Stimulated activated naive B cell treated with anti-CD40 and anti-IgM and Interleukin-4, amounts not matched to agents 10 μg/mL and 1 μg/mL and 100 μg/mL, for 72 hours (primary cell): ENCODE data around the gene EEPD1.
"Not testable (repeated sequence)": the region's sequence is repeated elsewhere in the genome, so short reads cannot be mapped to it uniquely, and the experiment has no call there.

ENCODE experiments used
- ATAC-seq, 2 donors: fragments of 150-1000 bp; cut with Tn5 transposase; replicated peaks; 2 replicates each; pipeline ENCODE4 v1.10.0; 2021; ENCODE audit warnings: moderate library complexity in 1 of 2
- DNase-seq: peaks from one replicate; pipeline ENCODE4 v3.0.0; 2021
- H3K27ac Mint-ChIP-seq: one replicate; pipeline ENCODE4 v1.8.0; 2022; ENCODE audit warnings: mild to moderate bottlenecking, mixed read lengths
- H3K27me3 Mint-ChIP-seq, 2 donors: one replicate each; pipeline ENCODE4 v1.8.0; 2022; ENCODE audit warnings: mixed read lengths in 2 of 2
- H3K36me3 Mint-ChIP-seq, 2 donors: one replicate each; pipeline ENCODE4 v1.8.0; 2022; ENCODE audit warnings: mixed read lengths in 2 of 2, mild to moderate bottlenecking in 1 of 2
- H3K4me1 Mint-ChIP-seq, 2 donors: one replicate each; pipeline ENCODE4 v1.8.0; 2022; ENCODE audit warnings: mixed read lengths in 2 of 2, mild to moderate bottlenecking in 1 of 2
- H3K4me3 Mint-ChIP-seq, 2 donors: one replicate each; pipeline ENCODE4 v1.8.0; 2022; ENCODE audit warnings: mild to moderate bottlenecking in 2 of 2, mixed read lengths in 2 of 2, moderate library complexity in 1 of 2
- H3K9me3 Mint-ChIP-seq, 2 donors: one replicate each; pipeline ENCODE4 v1.8.0; 2022; ENCODE audit warnings: mixed read lengths in 2 of 2, mild to moderate bottlenecking in 1 of 2

The EEPD1 gene

GRCh38 chr7:36118344-36118743 lies 34.7 kb upstream of the EEPD1 start:
- no peak for DNase-seq
- H3K9me3 Mint-ChIP-seq: peaks cover 10 to 11% of the 10 kb centered on the region in 2 donors
- no peak overlapping the region for H3K27ac Mint-ChIP-seq
- no peak for ATAC-seq
- no peak overlapping the region for H3K4me3 Mint-ChIP-seq
- H3K27me3 Mint-ChIP-seq: peaks cover 23 to 29% of the 10 kb centered on the region in 2 donors
- H3K36me3 Mint-ChIP-seq: peaks cover 0 to 2% of the 10 kb centered on the region in 2 donors
- H3K4me1 Mint-ChIP-seq: peaks cover 19 to 22% of the 10 kb centered on the region in 2 donors

- Mint-ChIP-seq H3K4me1 (peaks cover 19 to 22% of the 10 kb centered on the region in 2 donors), H3K36me3 (peaks cover 0 to 2% of the 10 kb centered on the region in 2 donors), H3K4me3 (no peak overlapping the region), H3K27me3 (peaks cover 23 to 29% of the 10 kb centered on the region in 2 donors), H3K27ac (no peak overlapping the region), H3K9me3 (peaks cover 10 to 11% of the 10 kb centered on the region in 2 donors)
- no peak for DNase-seq
- no peak for ATAC-seq
Observed at GRCh38 chr7:36119005-36119706, 33.9 kb upstream of the EEPD1 start.

- not testable (repeated sequence) for DNase-seq, H3K4me3 Mint-ChIP-seq, H3K27ac Mint-ChIP-seq, H3K36me3 Mint-ChIP-seq, ATAC-seq
- peaks cover 13 to 14% of the 10 kb centered on the region in 2 donors for H3K9me3 Mint-ChIP-seq
- H3K4me1 Mint-ChIP-seq: peaks cover 16% of the 10 kb centered on the region in 2 donors
- H3K27me3 Mint-ChIP-seq: peaks cover 23 to 30% of the 10 kb centered on the region in 2 donors
Observed at GRCh38 chr7:36119983-36120646, 32.9 kb upstream of the EEPD1 start.

GRCh38 chr7:36125630-36126029 lies 27.4 kb upstream of the EEPD1 start:
- not testable (repeated sequence) for H3K4me1 Mint-ChIP-seq, H3K36me3 Mint-ChIP-seq, ATAC-seq, H3K27ac Mint-ChIP-seq, DNase-seq, H3K4me3 Mint-ChIP-seq
- Mint-ChIP-seq H3K27me3 (peaks cover 6 to 18% of the 10 kb centered on the region in 2 donors), H3K9me3 (peaks cover 13 to 16% of the 10 kb centered on the region in 2 donors)

- DNase-seq (no peak), ATAC-seq (no peak)
- H3K36me3 Mint-ChIP-seq: peaks cover 0 to 2% of the 10 kb centered on the region in 2 donors
- no peak overlapping the region for H3K4me3 Mint-ChIP-seq
- no peak overlapping the region for H3K27ac Mint-ChIP-seq
- no peaks in the 10 kb centered on the region for H3K4me1 Mint-ChIP-seq
- peaks cover 10 to 12% of the 10 kb centered on the region in 2 donors for H3K9me3 Mint-ChIP-seq
- peaks cover 7 to 16% of the 10 kb centered on the region in 2 donors for H3K27me3 Mint-ChIP-seq
Observed at GRCh38 chr7:36127075-36127740, 25.8 kb upstream of the EEPD1 start.

GRCh38 chr7:36128448-36129047 lies 24.5 kb upstream of the EEPD1 start:
- no peaks in the 10 kb centered on the region for H3K36me3 Mint-ChIP-seq
- no peaks in the 10 kb centered on the region for H3K4me1 Mint-ChIP-seq
- ATAC-seq (no peak), DNase-seq (no peak)
- peaks cover 2 to 5% of the 10 kb centered on the region in 2 donors for H3K9me3 Mint-ChIP-seq
- H3K27me3 Mint-ChIP-seq: peaks cover 13 to 14% of the 10 kb centered on the region in 2 donors
- H3K27ac Mint-ChIP-seq: no peak overlapping the region
- H3K4me3 Mint-ChIP-seq: no peak overlapping the region

DNA sequence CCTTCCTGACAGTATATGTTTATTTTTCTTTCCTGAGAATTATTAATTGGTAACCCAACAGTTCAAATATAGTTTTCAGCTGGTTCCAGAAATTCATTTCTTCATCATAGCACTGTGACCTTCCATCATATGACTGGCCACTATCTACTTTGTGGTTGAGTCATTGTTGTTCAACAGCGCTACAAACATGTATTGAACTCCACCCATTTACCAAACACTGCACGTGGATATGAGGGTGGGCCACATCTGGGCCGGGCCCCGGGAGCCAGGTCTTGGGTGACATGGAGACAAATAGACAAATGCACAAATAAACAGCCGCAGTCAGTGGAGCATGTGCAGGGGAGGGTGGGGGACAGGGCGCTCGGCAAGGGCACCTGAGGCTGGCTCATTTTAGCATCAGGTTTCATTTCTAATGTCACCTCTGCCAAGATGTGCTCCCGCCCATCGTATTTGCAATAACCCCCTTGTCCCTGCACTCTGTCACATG lies 24.0 kb upstream of the EEPD1 start:
- Mint-ChIP-seq H3K36me3 (no peaks in the 10 kb centered on the region), H3K27ac (no peak overlapping the region), H3K9me3 (peaks cover 2 to 5% of the 10 kb centered on the region in 2 donors), H3K4me3 (no peak overlapping the region), H3K4me1 (no peaks in the 10 kb centered on the region), H3K27me3 (peaks cover 16% of the 10 kb centered on the region in 2 donors)
- no peak for ATAC-seq
- DNase-seq: no peak

GRCh38 chr7:36130236-36130945 lies 22.7 kb upstream of the EEPD1 start:
- ATAC-seq: no peak
- Mint-ChIP-seq H3K4me1 (no peaks in the 10 kb centered on the region), H3K27me3 (peaks cover 13 to 16% of the 10 kb centered on the region in 2 donors), H3K9me3 (no peaks in the 10 kb centered on the region), H3K36me3 (no peaks in the 10 kb centered on the region), H3K4me3 (no peak overlapping the region), H3K27ac (no peak overlapping the region)
- no peak for DNase-seq

DNA sequence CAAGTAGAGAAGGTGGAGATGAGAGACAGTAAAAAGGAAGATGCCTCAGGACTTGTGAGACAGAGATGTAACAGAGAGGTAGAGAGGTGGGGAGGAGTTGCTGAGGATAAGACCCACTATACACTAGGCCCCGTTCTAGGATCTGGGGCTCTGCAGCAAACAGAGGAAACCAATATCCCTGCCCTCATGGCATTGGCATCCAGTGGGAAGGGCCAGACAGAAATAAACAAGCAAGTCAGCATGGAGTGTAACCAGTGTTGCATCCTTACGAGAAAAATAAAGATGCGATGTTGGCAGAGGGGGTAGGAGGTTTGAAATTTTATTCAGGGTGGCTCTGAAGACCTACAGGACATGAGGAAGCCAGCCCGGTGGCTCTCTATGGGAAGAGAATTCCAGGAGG lies 22.0 kb upstream of the EEPD1 start:
- DNase-seq: no peak
- peaks cover 13 to 16% of the 10 kb centered on the region in 2 donors for H3K27me3 Mint-ChIP-seq
- no peaks in the 10 kb centered on the region for H3K36me3 Mint-ChIP-seq
- H3K4me3 Mint-ChIP-seq: no peak overlapping the region
- no peaks in the 10 kb centered on the region for H3K4me1 Mint-ChIP-seq
- no peak for ATAC-seq
- H3K9me3 Mint-ChIP-seq: no peaks in the 10 kb centered on the region
- no peak overlapping the region for H3K27ac Mint-ChIP-seq

DNA sequence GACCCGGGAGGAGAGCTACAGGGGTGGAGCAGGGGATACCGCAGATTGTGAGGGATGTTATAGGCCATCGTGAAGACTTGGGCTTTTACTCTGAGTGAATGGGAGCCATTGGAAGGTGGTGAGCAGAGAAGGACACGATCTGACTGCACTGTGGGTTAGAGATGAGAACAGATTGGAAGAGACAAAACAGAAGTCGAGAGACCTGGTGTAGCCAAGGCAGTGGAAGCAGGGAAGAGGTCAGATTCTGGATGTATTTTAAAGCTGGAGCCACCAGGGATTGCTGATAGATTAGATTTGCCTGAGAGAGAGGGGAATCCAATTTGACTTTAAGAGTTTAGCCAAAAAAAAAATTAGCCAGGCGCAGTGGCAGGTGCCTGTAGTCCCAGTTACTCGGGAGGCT lies 21.6 kb upstream of the EEPD1 start:
- H3K4me1 Mint-ChIP-seq: no peaks in the 10 kb centered on the region
- no peak overlapping the region for H3K27ac Mint-ChIP-seq
- H3K9me3 Mint-ChIP-seq: no peaks in the 10 kb centered on the region
- ATAC-seq (no peak), DNase-seq (no peak)
- no peaks in the 10 kb centered on the region for H3K36me3 Mint-ChIP-seq
- no peak overlapping the region for H3K4me3 Mint-ChIP-seq
- peaks cover 13 to 16% of the 10 kb centered on the region in 2 donors for H3K27me3 Mint-ChIP-seq

DNA sequence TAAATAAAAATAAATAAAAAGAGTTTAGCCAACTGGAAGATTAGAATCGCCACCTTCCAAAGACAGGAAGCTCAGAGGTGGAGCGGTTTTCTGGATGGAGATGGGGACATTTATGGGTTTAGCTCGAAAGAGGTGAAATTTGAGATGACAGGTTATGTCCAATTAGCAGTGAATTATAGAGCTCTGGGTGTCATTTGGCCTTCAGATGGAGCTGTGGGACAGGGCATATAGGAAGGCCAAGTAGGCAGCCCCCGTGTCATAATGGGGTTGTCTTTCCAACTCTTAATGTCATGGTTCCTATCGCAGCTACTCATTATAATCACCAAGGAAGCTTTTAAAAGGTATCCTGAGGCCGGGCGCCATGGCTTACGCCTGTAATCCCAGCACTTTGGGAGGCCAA lies 21.0 kb upstream of the EEPD1 start:
- ATAC-seq (no peak), DNase-seq (no peak)
- Mint-ChIP-seq H3K4me1 (no peaks in the 10 kb centered on the region), H3K27ac (no peak overlapping the region), H3K4me3 (no peak overlapping the region), H3K9me3 (no peaks in the 10 kb centered on the region), H3K36me3 (no peaks in the 10 kb centered on the region), H3K27me3 (peaks cover 13 to 16% of the 10 kb centered on the region in 2 donors)

GRCh38 chr7:36135700-36136099 lies 17.4 kb upstream of the EEPD1 start:
- ATAC-seq: no peak

GRCh38 chr7:36137258-36137657 lies 15.8 kb upstream of the EEPD1 start:
- H3K36me3 Mint-ChIP-seq: no peaks in the 10 kb centered on the region
- ATAC-seq (no peak), DNase-seq (no peak)
- H3K27ac Mint-ChIP-seq: no peak overlapping the region
- peaks cover 19% of the 10 kb centered on the region in 2 donors for H3K27me3 Mint-ChIP-seq
- H3K4me1 Mint-ChIP-seq: no peaks in the 10 kb centered on the region
- peaks cover 0 to 6% of the 10 kb centered on the region in 2 donors for H3K9me3 Mint-ChIP-seq
- no peak overlapping the region for H3K4me3 Mint-ChIP-seq

More at GRCh38 chr7:36135700-36136099, 17.4 kb upstream of the EEPD1 start:
- peaks cover 25 to 26% of the 10 kb centered on the region in 2 donors for H3K27me3 Mint-ChIP-seq
- no peaks in the 10 kb centered on the region for H3K36me3 Mint-ChIP-seq
- H3K9me3 Mint-ChIP-seq: peaks cover 0 to 3% of the 10 kb centered on the region in 2 donors
- no peak overlapping the region for H3K4me3 Mint-ChIP-seq
- DNase-seq: no peak
- H3K4me1 Mint-ChIP-seq: no peaks in the 10 kb centered on the region
- H3K27ac Mint-ChIP-seq: no peak overlapping the region

DNA sequence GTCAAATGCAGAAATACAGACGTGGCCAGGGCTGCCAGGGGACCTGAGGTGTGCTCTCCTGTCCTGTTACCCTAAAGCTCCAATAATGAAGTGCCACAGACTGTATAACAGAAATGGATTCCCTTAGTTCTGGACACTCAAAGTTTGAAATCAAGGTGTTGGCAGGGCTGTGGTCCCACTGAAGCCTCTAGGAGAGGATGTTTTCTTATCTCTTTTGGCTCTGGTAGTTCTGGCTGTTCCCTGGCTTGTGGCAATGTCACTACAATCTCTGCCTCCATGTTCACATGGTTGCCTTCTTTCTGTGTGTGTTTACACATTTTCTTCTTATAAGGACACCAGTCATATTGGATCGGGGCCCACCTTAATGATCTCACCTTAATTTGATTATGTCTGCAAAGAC lies 15.3 kb upstream of the EEPD1 start:
- DNase-seq (no peak), ATAC-seq (no peak)
- H3K9me3 Mint-ChIP-seq: peaks cover 0 to 6% of the 10 kb centered on the region in 2 donors
- peaks cover 19% of the 10 kb centered on the region in 2 donors for H3K27me3 Mint-ChIP-seq
- H3K4me3 Mint-ChIP-seq: no peak overlapping the region
- H3K36me3 Mint-ChIP-seq: no peaks in the 10 kb centered on the region
- no peaks in the 10 kb centered on the region for H3K4me1 Mint-ChIP-seq
- H3K27ac Mint-ChIP-seq: no peak overlapping the region
